Stimulated activated memory B cell treated with anti-CD40 and anti-IgM and Interleukin-4, amounts not matched to agents 10 μg/mL and 1 μg/mL and 100 μg/mL, for 72 hours (primary cell): Measurements from ENCODE around the gene VAMP4.

Experiments used
- ATAC-seq: fragments of 150-1000 bp; cut with Tn5 transposase; 2 replicates; pipeline ENCODE4 v1.10.0; 2021
- H3K27ac Mint-ChIP-seq: one replicate; pipeline ENCODE4 v1.8.0; 2022; ENCODE audit warnings: mild to moderate bottlenecking, mixed read lengths
- H3K27me3 Mint-ChIP-seq: one replicate; pipeline ENCODE4 v1.8.0; 2022; ENCODE audit warnings: mixed read lengths
- H3K36me3 Mint-ChIP-seq: one replicate; pipeline ENCODE4 v1.8.0; 2022; ENCODE audit warnings: mixed read lengths
- H3K4me1 Mint-ChIP-seq: one replicate; pipeline ENCODE4 v1.8.0; 2022; ENCODE audit warnings: mixed read lengths
- H3K4me3 Mint-ChIP-seq: one replicate; pipeline ENCODE4 v1.8.0; 2022; ENCODE audit warnings: mild to moderate bottlenecking, moderate library complexity, mixed read lengths
- H3K9me3 Mint-ChIP-seq: one replicate; pipeline ENCODE4 v1.8.0; 2022; ENCODE audit warnings: mixed read lengths

Gene VAMP4, protein sequence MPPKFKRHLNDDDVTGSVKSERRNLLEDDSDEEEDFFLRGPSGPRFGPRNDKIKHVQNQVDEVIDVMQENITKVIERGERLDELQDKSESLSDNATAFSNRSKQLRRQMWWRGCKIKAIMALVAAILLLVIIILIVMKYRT

DNA sequence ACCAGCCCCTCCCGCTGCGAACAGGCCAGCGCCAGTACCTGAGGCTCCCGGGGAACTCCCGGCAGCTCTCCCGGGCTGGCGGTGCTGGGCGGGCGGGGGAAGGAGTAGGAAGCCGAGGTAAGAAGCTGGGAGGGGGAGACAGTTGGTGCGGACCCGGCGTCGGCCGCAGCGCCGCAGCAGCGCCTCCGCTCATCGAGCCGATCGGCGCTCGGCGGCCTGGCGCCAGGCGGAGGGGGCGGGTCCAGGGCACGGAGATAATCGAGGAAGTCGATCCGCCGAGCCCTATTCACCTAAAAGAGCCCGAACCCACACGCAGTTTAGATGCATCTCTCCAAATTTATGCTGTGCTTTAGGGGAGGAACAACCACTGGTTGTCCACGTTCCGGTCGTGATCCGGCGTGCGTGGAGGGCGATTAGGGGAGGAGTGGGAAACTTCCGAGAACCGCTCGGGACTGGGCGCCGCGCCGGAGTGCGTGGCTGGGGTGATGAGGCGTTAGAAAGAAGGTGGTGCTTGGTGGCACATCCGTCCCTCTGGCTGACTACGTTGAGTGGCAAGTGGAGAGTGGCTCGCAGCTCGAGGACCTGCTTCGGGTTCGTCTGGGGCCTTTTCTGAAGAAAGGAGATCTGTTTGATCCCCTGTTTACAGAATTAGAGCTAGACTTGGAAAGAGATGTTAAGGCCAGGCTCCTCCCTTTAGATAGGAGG is at the start of gene VAMP4:
VAMP4 (minus strand) TSS at position 194 of the 705 bp plus-strand sequence. CDS start 3,651 bp downstream, outside the sequence.
- Mint-ChIP-seq H3K27ac (peak within 1 kb of the TSS; percentile 98), H3K4me3 (peak within 1 kb of the TSS; percentile 99), H3K9me3 (no peaks in the 10 kb centered on the region), H3K4me1 (peaks cover 30% of the 10 kb centered on the region), H3K36me3 (peaks cover 3% of the 10 kb centered on the region), H3K27me3 (no peaks in the 10 kb centered on the region)
- ATAC-seq = peak; percentile 98

- H3K4me3 Mint-ChIP-seq = no peak overlapping the region
- peaks cover 85% of the 10 kb centered on the region for H3K36me3 Mint-ChIP-seq
- no peak for ATAC-seq
- no peaks in the 10 kb centered on the region for H3K9me3 Mint-ChIP-seq
- no peaks in the 10 kb centered on the region for H3K27me3 Mint-ChIP-seq
- peaks cover 22% of the 10 kb centered on the region for H3K4me1 Mint-ChIP-seq
- H3K27ac Mint-ChIP-seq = no peak overlapping the region
Measured at GRCh38 chr1:171790318-171790717, 48.5 kb upstream of the VAMP4 start.

DNA sequence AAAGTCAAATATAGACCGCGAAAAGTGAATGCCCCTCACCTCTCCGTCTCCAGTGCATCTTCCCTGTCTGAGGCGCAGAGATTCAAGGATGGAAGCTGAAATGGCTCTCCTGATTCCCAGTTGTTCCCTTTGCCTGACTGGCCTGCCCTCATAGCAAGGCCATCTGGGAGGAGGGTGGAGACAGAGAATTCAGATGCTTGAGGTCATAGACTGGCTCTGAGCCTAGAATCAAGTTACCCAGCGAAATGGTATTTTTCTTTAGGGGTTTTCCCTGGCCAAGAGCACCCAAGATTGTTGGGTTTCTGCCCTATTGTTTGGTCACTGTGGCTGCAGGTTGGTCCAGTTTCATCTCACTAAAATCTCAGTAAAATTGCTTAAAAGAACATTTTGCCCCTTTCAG is 46.8 kb upstream of the VAMP4 start:
- Mint-ChIP-seq H3K36me3 (peaks cover 77% of the 10 kb centered on the region), H3K4me1 (peaks cover 32% of the 10 kb centered on the region), H3K9me3 (no peaks in the 10 kb centered on the region), H3K27ac (no peak overlapping the region), H3K4me3 (no peak overlapping the region), H3K27me3 (no peaks in the 10 kb centered on the region)
- no peak for ATAC-seq

DNA sequence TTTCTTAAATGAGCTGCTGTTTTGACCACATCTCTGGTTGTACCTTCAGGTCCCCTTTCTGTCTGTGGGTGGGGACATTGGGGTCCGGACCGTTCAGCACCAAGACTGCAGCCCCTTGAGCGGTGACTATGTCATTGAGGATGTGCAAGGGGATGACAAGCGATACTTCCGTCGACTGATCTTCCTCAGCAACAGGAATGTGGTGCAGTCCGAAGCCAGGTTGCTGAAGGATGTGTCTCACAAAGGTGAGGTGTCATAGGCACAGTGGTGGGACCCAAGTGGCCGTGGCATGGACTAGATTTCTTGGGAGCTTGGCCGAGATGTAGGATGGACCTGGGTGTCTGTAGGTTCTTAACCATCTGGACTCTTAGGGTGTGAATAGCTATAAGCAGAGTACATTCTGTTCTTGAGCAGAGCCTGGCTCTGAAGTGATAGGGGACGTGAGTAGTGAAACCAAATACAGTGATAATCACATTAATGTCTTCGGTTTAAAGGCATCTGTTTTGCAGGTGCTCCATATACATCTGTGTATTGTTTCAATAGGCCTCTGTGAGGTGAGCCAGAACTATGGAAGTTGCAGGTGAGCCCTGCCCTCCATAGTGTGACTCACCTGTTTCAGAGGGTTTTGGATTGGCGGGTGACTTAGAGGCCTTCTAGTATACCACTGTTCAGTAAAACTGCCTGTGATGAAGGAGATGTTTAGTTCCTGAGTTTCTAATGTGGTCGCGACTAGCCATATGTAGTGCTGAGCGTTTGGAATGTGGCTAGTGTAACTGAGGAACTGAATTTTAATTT is 46.0 kb upstream of the VAMP4 start:
- H3K4me1 Mint-ChIP-seq = peaks cover 38% of the 10 kb centered on the region
- H3K27me3 Mint-ChIP-seq = no peaks in the 10 kb centered on the region
- H3K27ac Mint-ChIP-seq = no peak overlapping the region
- H3K9me3 Mint-ChIP-seq = no peaks in the 10 kb centered on the region
- no peak overlapping the region for H3K4me3 Mint-ChIP-seq
- no peak for ATAC-seq
- H3K36me3 Mint-ChIP-seq = peaks cover 76% of the 10 kb centered on the region

DNA sequence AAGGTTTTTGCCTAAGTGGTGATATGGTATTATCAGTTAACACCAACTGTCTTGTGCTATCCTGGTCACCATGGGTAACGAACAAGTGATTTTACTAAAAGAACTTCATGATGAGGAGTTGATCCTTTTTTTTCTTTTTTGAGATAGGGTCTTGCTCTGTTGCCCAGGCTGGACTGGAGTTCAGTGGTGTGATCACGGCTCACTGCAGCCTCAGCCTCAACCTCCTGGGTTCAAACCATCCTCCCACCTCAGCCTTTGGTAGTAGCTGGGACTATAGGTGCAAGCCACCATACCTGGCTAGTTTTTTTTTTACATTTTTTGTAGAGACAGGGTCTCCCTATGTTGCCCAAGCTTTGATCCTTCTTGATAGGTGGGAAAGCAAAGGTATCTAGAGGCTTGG is 44.7 kb upstream of the VAMP4 start:
- peak overlapping the region; percentile 30 for H3K27ac Mint-ChIP-seq
- H3K4me1 Mint-ChIP-seq = peaks cover 47% of the 10 kb centered on the region
- peaks cover 72% of the 10 kb centered on the region for H3K36me3 Mint-ChIP-seq
- no peak overlapping the region for H3K4me3 Mint-ChIP-seq
- H3K9me3 Mint-ChIP-seq = no peaks in the 10 kb centered on the region
- ATAC-seq = no peak
- no peaks in the 10 kb centered on the region for H3K27me3 Mint-ChIP-seq

GRCh38 chr1:171785766-171786165 is 43.9 kb upstream of the VAMP4 start:
- H3K27ac Mint-ChIP-seq = no peak overlapping the region
- H3K4me3 Mint-ChIP-seq = no peak overlapping the region
- no peaks in the 10 kb centered on the region for H3K27me3 Mint-ChIP-seq
- H3K9me3 Mint-ChIP-seq = no peaks in the 10 kb centered on the region
- no peak for ATAC-seq
- H3K36me3 Mint-ChIP-seq = peaks cover 66% of the 10 kb centered on the region
- peaks cover 50% of the 10 kb centered on the region for H3K4me1 Mint-ChIP-seq

- peak overlapping the region; percentile 38 for H3K4me3 Mint-ChIP-seq
- H3K36me3 Mint-ChIP-seq = peaks cover 59% of the 10 kb centered on the region
- H3K27ac Mint-ChIP-seq = peak overlapping the region; percentile 71
- H3K27me3 Mint-ChIP-seq = no peaks in the 10 kb centered on the region
- H3K9me3 Mint-ChIP-seq = no peaks in the 10 kb centered on the region
- peaks cover 50% of the 10 kb centered on the region for H3K4me1 Mint-ChIP-seq
- no peak for ATAC-seq
Measured at GRCh38 chr1:171784784-171785183, 42.9 kb upstream of the VAMP4 start.

- H3K4me1 Mint-ChIP-seq = peaks cover 50% of the 10 kb centered on the region
- no peak overlapping the region for H3K27ac Mint-ChIP-seq
- H3K27me3 Mint-ChIP-seq = no peaks in the 10 kb centered on the region
- no peak for ATAC-seq
- peaks cover 51% of the 10 kb centered on the region for H3K36me3 Mint-ChIP-seq
- no peak overlapping the region for H3K4me3 Mint-ChIP-seq
- no peaks in the 10 kb centered on the region for H3K9me3 Mint-ChIP-seq
Measured at GRCh38 chr1:171783816-171784530, 42.1 kb upstream of the VAMP4 start.

GRCh38 chr1:171781176-171781875 is 39.5 kb upstream of the VAMP4 start, which contains the start of gene METTL13:
Gene METTL13, plus strand, starts transcription at chr1:171781660. Its CDS starts 308 bp downstream, at chr1:171781968.
- peak; percentile 100 for ATAC-seq
- Mint-ChIP-seq H3K27ac (peak within 1 kb of the TSS; percentile 88), H3K4me3 (peak within 1 kb of the TSS; percentile 92), H3K27me3 (no peaks in the 10 kb centered on the region), H3K9me3 (no peaks in the 10 kb centered on the region), H3K36me3 (peaks cover 24% of the 10 kb centered on the region), H3K4me1 (peaks cover 47% of the 10 kb centered on the region)

- H3K9me3 Mint-ChIP-seq = no peaks in the 10 kb centered on the region
- no peaks in the 10 kb centered on the region for H3K27me3 Mint-ChIP-seq
- peaks cover 40% of the 10 kb centered on the region for H3K4me1 Mint-ChIP-seq
- peak overlapping the region; percentile 88 for H3K27ac Mint-ChIP-seq
- ATAC-seq = no peak
- peaks cover 19% of the 10 kb centered on the region for H3K36me3 Mint-ChIP-seq
- peak overlapping the region; percentile 92 for H3K4me3 Mint-ChIP-seq
Measured at GRCh38 chr1:171780583-171781175, 38.8 kb upstream of the VAMP4 start.

DNA sequence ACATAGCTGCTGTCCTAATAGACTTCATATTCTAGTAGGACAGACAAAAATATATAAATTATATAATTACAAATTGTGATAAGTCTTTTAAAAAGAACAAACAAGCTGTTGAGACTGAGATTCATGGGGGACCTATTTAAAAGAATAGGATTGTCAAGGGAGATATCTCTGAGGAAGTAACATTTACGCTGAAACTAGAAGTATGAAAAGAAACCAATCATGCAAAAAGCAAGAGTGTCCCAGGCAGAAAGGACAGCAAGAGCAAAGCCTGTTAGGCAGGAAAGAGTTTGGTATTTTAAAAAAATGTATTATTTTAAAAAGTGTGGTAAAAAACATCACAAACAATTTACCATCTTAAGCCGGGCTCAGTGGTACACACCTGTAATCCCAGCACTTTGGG is 30.4 kb upstream of the VAMP4 start:
- ATAC-seq = peak; percentile 48
- H3K4me1 Mint-ChIP-seq = peaks cover 12% of the 10 kb centered on the region

GRCh38 chr1:171769754-171770153 is 27.9 kb upstream of the VAMP4 start:
- H3K9me3 Mint-ChIP-seq = no peaks in the 10 kb centered on the region
- H3K27ac Mint-ChIP-seq = no peak overlapping the region
- ATAC-seq = no peak
- peaks cover 12% of the 10 kb centered on the region for H3K4me1 Mint-ChIP-seq
- H3K4me3 Mint-ChIP-seq = no peak overlapping the region
- H3K27me3 Mint-ChIP-seq = no peaks in the 10 kb centered on the region
- H3K36me3 Mint-ChIP-seq = no peaks in the 10 kb centered on the region

More for the DNA sequence above, 30.4 kb upstream of the VAMP4 start:
- H3K9me3 Mint-ChIP-seq = no peaks in the 10 kb centered on the region
- no peak overlapping the region for H3K27ac Mint-ChIP-seq
- H3K4me3 Mint-ChIP-seq = no peak overlapping the region
- H3K27me3 Mint-ChIP-seq = no peaks in the 10 kb centered on the region
- no peaks in the 10 kb centered on the region for H3K36me3 Mint-ChIP-seq

GRCh38 chr1:171769171-171769570 is 27.3 kb upstream of the VAMP4 start:
- H3K36me3 Mint-ChIP-seq = no peaks in the 10 kb centered on the region

GRCh38 chr1:171763764-171764163 is 21.9 kb upstream of the VAMP4 start:
- ATAC-seq = no peak
- Mint-ChIP-seq H3K36me3 (no peaks in the 10 kb centered on the region), H3K27me3 (peaks cover 21% of the 10 kb centered on the region), H3K4me1 (no peaks in the 10 kb centered on the region), H3K4me3 (no peak overlapping the region), H3K27ac (no peak overlapping the region), H3K9me3 (no peaks in the 10 kb centered on the region)

More at GRCh38 chr1:171769171-171769570, 27.3 kb upstream of the VAMP4 start:
- Mint-ChIP-seq H3K4me1 (peaks cover 12% of the 10 kb centered on the region), H3K27me3 (peaks cover 5% of the 10 kb centered on the region), H3K27ac (no peak overlapping the region), H3K4me3 (no peak overlapping the region), H3K9me3 (no peaks in the 10 kb centered on the region)
- ATAC-seq = no peak
